Measurements from ENCODE around the gene SYT12. TPM values are rescaled to one million over a fixed set of nuclear protein-coding genes. Genes with fewer than 3 reads are reported as not detected.

Gene SYT12
- total RNA-seq, 1 experiment from 2014 or later: 4.8 TPM

- no peaks in the 10 kb centered on the region for H4K20me1 ChIP-seq (ENCODE audit: low read length)
- H3K4me1 ChIP-seq (ENCODE audit: insufficient read depth, low read length): peaks cover 13% of the 10 kb centered on the region
- H3K9ac ChIP-seq (ENCODE audit: low read length): no peak overlapping the region
- intact Hi-C loops (cut with micrococcal nuclease): no loop called here
- POLR2A ChIA-PET (ENCODE audit: unreplicated experiment): no interaction called here
- no peaks in the 10 kb centered on the region for H3K9me3 ChIP-seq (ENCODE audit: low read length)
- H3K27ac ChIP-seq (ENCODE audit: low read length): no peak overlapping the region
- H3K4me3 ChIP-seq (ENCODE audit: low read length): no peak overlapping the region
- ATAC-seq (no peak), DNase-seq (no peak)
- no peak overlapping the region for H3K4me2 ChIP-seq (ENCODE audit: low read length)
- no TSS peak for BruUV-seq (replicated peaks)
- no peak for TF ChIP-seq EZH2phosphoT487 (IDR thresholded peaks at IDR 0.05; ENCODE audit: borderline replicate concordance, low read length)
- TF ChIP-seq EZH2 (IDR thresholded peaks at IDR 0.05; ENCODE audit: low read length, unreplicated experiment): no peak
- no peak for TF ChIP-seq CTCF (conservative IDR thresholded peaks at IDR 0.05; ENCODE audit: low read depth, low read length)
- H3K79me2 ChIP-seq (ENCODE audit: low read length): no peaks in the 10 kb centered on the region
- CTCF ChIA-PET: no interaction called here
- no peaks in the 10 kb centered on the region for H3K9me2 ChIP-seq (replicated peaks; ENCODE audit: low read length)
- H3K27me3 ChIP-seq (ENCODE audit: low read length): no peaks in the 10 kb centered on the region
- no peaks in the 10 kb centered on the region for H3K36me3 ChIP-seq (ENCODE audit: low read depth, low read length)
- H2AFZ ChIP-seq (ENCODE audit: low read length): no peak overlapping the region
- no peaks in the 10 kb centered on the region for H3F3A ChIP-seq (ENCODE audit: low read length, unreplicated experiment)
Measured at GRCh38 chr11:67041602-67042001, 18.7 kb downstream of the SYT12 start.

GRCh38 chr11:67043572-67044349, 20.8 kb downstream of the SYT12 start:
- Histone ChIP-seq H2AFZ (ENCODE audit: low read length) (no peak overlapping the region), H3K9me2 (replicated peaks; ENCODE audit: low read length) (no peaks in the 10 kb centered on the region), H3K27me3 (ENCODE audit: low read length) (no peaks in the 10 kb centered on the region), H4K20me1 (ENCODE audit: low read length) (no peaks in the 10 kb centered on the region), H3K36me3 (ENCODE audit: low read depth, low read length) (no peaks in the 10 kb centered on the region), H3K9ac (ENCODE audit: low read length) (no peak overlapping the region), H3K27ac (ENCODE audit: low read length) (no peak overlapping the region), H3K4me2 (ENCODE audit: low read length) (no peak overlapping the region), H3K9me3 (ENCODE audit: low read length) (no peaks in the 10 kb centered on the region), H3F3A (ENCODE audit: low read length, unreplicated experiment) (no peaks in the 10 kb centered on the region), H3K4me3 (ENCODE audit: low read length) (no peak overlapping the region), H3K4me1 (ENCODE audit: insufficient read depth, low read length) (peaks cover 13% of the 10 kb centered on the region), H3K79me2 (ENCODE audit: low read length) (no peaks in the 10 kb centered on the region)
- no peak for TF ChIP-seq CTCF (conservative IDR thresholded peaks at IDR 0.05; ENCODE audit: low read depth, low read length)
- no peak for TF ChIP-seq EZH2phosphoT487 (IDR thresholded peaks at IDR 0.05; ENCODE audit: borderline replicate concordance, low read length)
- no peak for TF ChIP-seq EZH2 (IDR thresholded peaks at IDR 0.05; ENCODE audit: low read length, unreplicated experiment)
- intact Hi-C loops (cut with micrococcal nuclease): no loop called here
- POLR2A ChIA-PET (ENCODE audit: unreplicated experiment): interaction anchor here (0.6 kb wide), 1 partner anchor 81 kb away, joined by 6 read pairs; no protein-coding TSS in a partner anchor
- CTCF ChIA-PET: no interaction called here
- BruUV-seq (replicated peaks): no TSS peak
- DNase-seq: no peak
- no peak for ATAC-seq

GRCh38 chr11:67044496-67044895, 21.6 kb downstream of the SYT12 start:
- Histone ChIP-seq H3K4me2 (ENCODE audit: low read length) (no peak overlapping the region), H3K9me2 (replicated peaks; ENCODE audit: low read length) (no peaks in the 10 kb centered on the region), H3K79me2 (ENCODE audit: low read length) (no peaks in the 10 kb centered on the region), H3K4me3 (ENCODE audit: low read length) (no peak overlapping the region), H4K20me1 (ENCODE audit: low read length) (no peaks in the 10 kb centered on the region), H3K27ac (ENCODE audit: low read length) (no peak overlapping the region), H3F3A (ENCODE audit: low read length, unreplicated experiment) (no peaks in the 10 kb centered on the region), H3K9ac (ENCODE audit: low read length) (no peak overlapping the region), H3K4me1 (ENCODE audit: insufficient read depth, low read length) (peaks cover 13% of the 10 kb centered on the region), H3K36me3 (ENCODE audit: low read depth, low read length) (no peaks in the 10 kb centered on the region), H2AFZ (ENCODE audit: low read length) (no peak overlapping the region), H3K27me3 (ENCODE audit: low read length) (no peaks in the 10 kb centered on the region), H3K9me3 (ENCODE audit: low read length) (no peaks in the 10 kb centered on the region)
- TF ChIP-seq EZH2 (IDR thresholded peaks at IDR 0.05; ENCODE audit: low read length, unreplicated experiment) (no peak), CTCF (conservative IDR thresholded peaks at IDR 0.05; ENCODE audit: low read depth, low read length) (no peak), EZH2phosphoT487 (IDR thresholded peaks at IDR 0.05; ENCODE audit: borderline replicate concordance, low read length) (no peak)
- no TSS peak for BruUV-seq (replicated peaks)
- intact Hi-C loops (cut with micrococcal nuclease): no loop called here
- CTCF ChIA-PET: no interaction called here
- no peak for DNase-seq
- ATAC-seq: no peak
- POLR2A ChIA-PET (ENCODE audit: unreplicated experiment): no interaction called here

Data from PC-3 (cell line).